Frontal cortex (tissue), 4 donors: ENCODE data around the gene ANKRD18A. TPM values are rescaled to one million over a fixed set of nuclear protein-coding genes. Genes with fewer than 3 reads are reported as not detected.

Experiments
- DNase-seq, 2 donors: peaks; one replicate each; pipeline ENCODE4 v3.0.0; 2012; ENCODE audit warnings: low spot score in 2 of 2
- FAIRE-seq: peaks from 2 replicates; lab custom pipeline; 2012; peaks lifted over from hg19 to GRCh38; lab: Jason Lieb, UNC
- total RNA-seq: library from RNA; depleted of rRNA; stranded (reverse); fragments of >200 nt; gene quantifications from one replicate; pipeline ENCODE4 v1.2.3, GENCODE V29; 2014
- donor health status: control.
- donor health status: control.
- donor health status: control.

Gene ANKRD18A
- total RNA-seq = 1.6 TPM

DNA sequence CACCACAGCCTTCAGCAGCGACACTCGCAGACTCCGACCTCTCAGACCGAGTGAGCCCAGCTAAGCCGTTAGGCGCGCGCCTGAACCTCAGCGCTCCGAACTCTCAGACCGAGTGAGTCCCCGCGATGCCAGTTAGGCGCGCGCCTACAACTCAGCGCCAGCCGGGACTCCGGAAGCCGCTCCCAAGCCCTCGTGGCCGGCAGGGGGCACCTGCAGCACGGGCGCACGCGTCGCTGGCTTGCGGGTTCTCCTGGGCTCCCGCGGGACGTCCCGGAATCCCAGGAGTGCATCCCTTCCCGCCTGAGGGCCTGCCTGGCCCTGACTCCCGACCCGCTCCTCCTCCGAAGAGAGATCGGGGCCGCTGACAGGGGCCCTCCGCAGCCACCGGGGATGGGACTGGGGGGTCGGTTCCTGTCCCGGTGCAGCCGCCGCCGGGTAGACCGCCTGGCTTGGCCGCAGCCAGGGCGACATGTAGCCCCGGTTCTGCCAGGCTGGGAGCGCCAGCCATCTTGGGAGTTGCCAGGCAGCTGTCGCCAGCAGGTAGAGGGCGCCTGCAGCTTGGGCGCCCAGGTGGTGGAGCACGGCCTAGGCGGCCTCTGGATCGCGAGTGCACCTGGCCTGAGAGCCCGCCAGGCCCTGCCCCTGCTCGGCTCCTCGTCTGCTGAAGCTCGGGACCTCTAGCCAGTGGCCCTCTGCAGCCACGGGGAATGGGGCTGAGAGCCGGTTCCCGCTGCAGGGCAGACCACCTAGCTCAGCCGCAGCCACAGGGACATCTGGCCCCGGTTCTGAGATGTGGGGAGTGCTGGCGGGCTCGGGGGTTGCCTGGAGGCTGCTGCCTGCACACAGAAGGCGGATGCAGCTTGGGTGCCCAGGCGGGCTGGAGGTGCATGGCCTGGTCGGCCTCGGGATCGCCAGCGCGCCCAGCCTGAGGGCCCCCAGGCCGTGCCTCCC lies at the start of gene ANKRD18A:
ANKRD18A (minus strand) TSS at position 114 of the 951 bp plus-strand sequence. CDS start 311 bp downstream, outside the sequence.
- peak; percentile 54 to 60 for DNase-seq
- no peak for FAIRE-seq

DNA sequence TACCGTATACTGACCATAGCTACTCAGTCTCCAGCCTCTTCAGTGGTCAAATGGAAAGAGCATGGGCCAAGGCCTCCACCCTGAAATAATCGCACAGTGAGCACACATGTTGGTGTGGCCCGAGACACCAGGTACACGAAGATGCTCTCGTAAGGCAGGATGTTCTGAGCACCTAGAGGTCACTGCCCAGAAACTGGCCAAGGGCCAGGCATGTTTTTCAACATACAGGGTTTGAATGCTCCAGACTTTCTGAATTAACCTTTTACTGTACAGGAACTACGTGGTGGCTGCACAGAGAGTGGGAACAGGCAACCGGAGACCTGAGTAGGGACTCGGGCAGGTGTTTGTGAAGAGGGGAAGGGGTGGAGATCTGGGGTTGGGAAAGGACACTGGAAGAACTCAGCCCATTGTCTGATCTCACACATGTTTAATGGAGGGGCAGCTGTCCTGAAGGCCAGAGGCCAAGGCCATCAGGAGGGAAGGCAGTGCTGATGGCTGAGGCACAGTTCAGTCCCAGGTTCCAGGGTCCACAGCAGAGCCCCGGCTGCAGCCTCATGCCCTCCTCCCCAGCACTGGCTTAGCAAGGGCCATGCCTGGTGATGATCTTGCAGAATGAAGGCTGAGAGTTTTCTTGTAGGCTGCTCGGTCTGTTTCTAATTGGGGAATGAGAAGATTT lies 48.5 kb upstream of the ANKRD18A start:
- FAIRE-seq (no peak), DNase-seq (no peak)

GRCh38 chr9:38662763-38663593 lies 42.6 kb upstream of the ANKRD18A start:
- DNase-seq (no peak), FAIRE-seq (no peak)

DNA sequence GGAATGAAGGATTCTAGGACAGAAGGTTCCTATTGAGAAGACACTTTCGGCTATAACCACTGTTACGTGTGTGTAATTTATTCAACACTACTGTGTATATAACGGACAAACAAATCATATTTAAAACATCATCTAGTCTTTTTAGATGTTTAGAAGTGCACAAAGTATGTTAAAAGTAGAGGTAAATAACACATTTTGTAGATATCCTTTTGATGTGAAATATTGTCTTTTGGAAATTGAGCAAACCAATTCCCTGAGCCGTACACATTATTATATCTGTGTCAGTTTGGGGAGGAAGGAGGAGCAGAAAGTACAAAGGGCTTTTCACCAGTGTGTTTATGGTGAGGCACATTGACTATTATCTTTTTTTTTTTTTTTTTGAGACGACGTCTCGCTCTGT lies 39.1 kb upstream of the ANKRD18A start:
- FAIRE-seq (peak; percentile 15), DNase-seq (no peak)

DNA sequence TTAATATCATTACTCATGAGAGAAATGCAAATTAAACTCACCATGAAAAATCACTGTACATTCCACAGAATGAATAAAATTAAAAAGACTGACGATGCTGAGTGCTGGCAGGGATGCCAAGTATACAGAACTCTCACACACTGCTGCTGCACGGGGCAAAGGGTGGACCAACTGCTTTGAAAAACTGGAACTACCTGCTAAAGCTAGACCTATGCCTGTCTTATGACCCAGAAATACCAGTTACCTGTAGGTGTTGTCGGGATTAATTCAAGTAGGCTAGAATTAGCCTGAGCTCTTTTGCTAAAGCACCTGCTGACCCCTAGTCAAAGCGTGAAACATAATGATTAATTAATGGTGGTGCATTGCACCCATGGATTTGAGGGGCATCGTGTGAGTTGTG lies 36.5 kb upstream of the ANKRD18A start:
- FAIRE-seq = no peak
- no peak for DNase-seq

DNA sequence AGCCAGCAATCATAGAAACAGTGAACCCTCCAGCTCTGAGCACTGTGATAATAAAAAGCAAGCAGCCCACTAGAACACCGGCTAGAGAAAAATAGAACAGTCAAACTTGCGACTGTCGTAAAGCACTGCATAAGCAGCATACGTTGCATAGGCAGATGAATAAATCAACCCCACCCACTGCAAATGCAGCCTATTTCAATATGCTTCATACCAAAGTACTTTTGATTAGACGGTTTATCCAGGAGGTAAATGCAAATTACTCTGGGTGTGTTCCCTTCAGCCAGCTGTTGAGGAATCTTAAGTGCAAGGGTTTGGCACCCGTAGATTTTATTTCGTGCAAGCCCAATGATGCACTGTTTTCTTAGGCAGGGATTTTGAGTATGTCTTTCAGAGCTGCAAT lies 32.1 kb upstream of the ANKRD18A start:
- FAIRE-seq = no peak
- DNase-seq = no peak

DNA sequence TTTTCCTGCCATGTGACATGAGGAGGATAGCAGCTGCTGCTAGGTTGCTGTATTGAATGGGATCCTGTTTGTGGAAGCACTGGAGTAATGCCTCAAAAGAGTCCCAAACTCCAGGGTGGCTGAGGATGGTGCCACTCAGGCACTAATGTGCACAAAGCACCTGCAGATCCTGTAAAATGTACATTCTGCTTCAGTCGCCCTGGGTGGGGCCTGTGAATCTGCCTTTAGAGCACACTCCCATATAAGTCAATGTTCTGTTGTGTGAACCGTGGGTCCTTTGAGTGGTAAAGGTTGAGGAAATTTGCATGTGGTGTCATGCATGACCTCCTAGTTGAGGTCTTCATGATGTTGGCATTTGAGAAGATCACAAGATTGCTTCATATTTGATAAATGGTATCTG lies 31.6 kb upstream of the ANKRD18A start:
- DNase-seq (no peak), FAIRE-seq (no peak)

- DNase-seq (no peak), FAIRE-seq (no peak)
Observed at GRCh38 chr9:38651400-38652042, 31.1 kb upstream of the ANKRD18A start.

DNA sequence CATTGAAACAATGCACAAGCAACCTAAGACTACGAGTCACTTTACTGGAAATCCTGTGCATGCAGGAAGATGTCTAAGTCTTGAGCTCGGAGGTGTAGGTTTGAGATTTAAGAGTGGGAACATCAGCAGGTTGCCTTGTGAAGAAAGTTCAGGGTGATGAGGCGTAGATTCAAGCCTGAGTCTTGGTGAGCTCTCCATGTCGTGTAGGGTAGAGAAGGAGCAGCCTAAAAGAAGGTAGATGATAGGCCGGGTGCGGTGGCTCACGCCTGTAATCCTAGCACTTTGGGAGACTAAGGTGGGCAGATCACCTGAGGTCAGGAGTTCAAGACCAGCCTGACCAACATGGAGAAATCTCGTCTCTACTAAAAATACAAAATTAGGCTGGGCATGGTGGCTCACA lies 30.2 kb upstream of the ANKRD18A start:
- no peak for DNase-seq
- FAIRE-seq = no peak

- FAIRE-seq = no peak
Observed at GRCh38 chr9:38649731-38650363, 29.5 kb upstream of the ANKRD18A start.

GRCh38 chr9:38644601-38645000 lies 24.2 kb upstream of the ANKRD18A start:
- FAIRE-seq = no peak
- no peak for DNase-seq

More at GRCh38 chr9:38649731-38650363, 29.5 kb upstream of the ANKRD18A start:
- no peak for DNase-seq

DNA sequence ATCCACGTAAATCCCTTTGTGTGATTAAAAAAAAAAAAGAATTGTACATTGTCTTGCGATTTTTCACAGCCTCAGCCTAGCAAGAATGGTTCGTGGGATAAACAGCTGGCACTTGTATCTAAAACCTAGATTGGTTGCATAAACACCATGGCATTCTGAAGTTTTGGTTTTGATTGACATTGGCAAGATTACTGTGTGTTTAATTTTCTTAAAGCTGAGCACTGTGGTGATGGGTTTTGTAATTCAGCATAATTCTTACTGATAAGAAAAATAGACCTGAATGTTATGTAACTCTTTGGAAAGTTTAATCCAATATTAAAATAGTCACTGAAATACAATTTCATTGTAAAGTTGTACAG lies 23.4 kb upstream of the ANKRD18A start:
- FAIRE-seq (no peak), DNase-seq (no peak)

- no peak for DNase-seq
- no peak for FAIRE-seq
Observed at GRCh38 chr9:38642951-38643814, 22.8 kb upstream of the ANKRD18A start.

DNA sequence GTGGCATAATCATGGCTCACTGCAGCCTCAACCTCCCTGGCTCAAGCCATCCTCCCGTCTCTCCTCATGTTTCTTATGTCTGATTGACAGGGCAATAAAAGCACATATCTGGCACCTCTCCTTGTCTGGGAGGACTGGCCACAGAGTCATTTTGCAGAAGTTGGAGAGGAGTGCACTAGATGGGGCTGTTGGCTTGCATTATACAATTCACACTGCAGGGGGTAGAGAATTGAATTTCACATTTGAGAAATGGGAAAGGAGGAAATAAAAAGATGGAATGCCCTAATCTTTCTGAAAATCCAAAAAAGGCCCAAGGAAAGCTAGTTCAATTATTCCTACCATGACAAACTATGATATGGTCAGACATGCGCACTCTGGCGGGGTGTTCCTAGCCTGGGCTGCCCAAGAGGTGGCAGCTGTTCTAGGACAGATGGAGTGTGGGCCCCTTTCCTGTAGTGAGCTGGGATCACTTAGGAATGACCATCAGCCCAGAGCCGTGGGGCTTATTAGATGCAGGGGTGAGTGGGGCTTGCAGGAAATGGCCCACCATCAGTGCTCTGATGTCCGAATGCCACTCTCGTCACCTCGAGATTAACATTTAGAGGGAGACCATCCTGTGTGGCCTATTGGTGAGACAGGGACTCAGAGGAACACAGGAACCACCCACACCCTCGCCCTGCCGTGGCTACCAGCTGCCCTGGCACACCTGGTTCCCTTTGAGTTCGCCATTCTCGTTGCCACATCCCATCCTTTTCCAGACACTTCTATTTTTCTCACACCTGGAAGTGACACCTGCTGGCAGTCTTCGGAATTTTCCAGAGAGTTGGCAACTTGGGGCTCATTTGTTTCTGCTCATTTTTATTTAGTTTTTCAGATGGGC lies 21.8 kb upstream of the ANKRD18A start:
- DNase-seq = peak; percentile 40 to 50
- FAIRE-seq = no peak

DNA sequence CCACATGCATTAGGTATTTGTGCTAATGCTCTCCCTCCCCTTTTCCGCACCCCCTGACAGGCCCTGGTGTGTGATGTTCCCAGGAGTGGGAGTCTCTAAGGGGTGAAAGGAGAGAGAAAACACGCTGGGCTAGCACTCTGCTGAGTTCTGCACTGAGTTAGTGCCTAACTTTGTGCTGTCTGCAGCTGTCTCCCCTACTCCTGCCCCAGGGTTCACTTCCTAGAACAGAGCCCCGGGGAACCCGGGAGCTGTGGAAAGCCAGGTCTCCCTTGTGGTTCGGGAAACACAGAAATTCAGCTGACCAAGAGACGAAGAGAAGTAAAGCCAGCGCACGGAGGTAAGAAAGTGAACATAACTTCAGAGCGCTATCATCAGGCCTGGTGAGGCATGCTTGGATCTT lies 20.7 kb upstream of the ANKRD18A start:
- no peak for DNase-seq
- no peak for FAIRE-seq

- DNase-seq (no peak), FAIRE-seq (no peak)
Observed at GRCh38 chr9:38639577-38639940, 19.2 kb upstream of the ANKRD18A start.

DNA sequence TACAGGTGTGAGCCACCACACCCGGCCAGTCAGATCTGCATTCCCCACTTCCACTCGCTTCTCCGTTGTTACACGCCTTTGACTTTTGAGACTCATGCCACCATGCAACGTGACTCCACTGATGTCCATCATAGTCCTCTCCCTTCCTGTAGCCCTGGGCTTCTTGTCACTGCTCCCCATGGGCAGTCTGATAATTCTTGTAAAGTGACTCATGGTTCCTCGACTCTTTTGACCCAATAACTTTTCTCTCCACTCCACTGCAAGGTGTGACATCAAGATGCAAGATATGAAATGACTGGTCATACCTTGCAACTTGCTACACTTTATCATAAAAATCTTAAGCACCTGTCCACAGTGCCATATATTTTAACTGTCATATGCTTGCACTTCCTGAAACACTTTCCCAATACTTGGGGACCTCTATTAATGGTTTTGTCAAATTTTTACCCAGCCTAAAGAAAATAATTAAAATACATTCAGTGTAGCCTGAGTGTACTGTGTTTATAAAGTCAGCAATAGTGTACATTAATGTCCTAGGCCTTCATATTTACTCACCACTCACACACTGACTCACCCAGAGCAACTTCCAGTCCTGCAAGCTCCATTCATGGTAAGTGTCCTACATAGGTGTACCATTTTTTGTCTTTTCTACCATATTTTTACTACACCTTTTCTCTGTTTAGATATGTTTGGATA lies 18.6 kb upstream of the ANKRD18A start:
- no peak for DNase-seq
- FAIRE-seq = no peak
